GM12878 (cell line): Measurements from ENCODE around the gene MX1. TPM values are rescaled to one million over a fixed set of nuclear protein-coding genes. Genes with fewer than 3 reads are reported as not detected.

Experiments used
- ATAC-seq: fragments of 200-7000 bp; cut with Tn5 transposase; 3 replicates; pipeline ENCODE4 v1.9.1; 2020; ENCODE audit warnings: mild to moderate bottlenecking, moderate library complexity
- BruUV-seq: library from RNA; stranded (reverse); fragments of 400-500 nt; replicated peaks from 2 replicates; lab custom pipeline; 2021; lab: Mats Ljungman, UMichigan
- CTCF ChIA-PET: fragments of 300-600 bp; sonication (Branson Sonifier 250); formaldehyde crosslinking; extraction: SDS; loops from one replicate; lab custom pipeline; 2021; ENCODE audit warnings: inconsistent platforms; lab: Yijun Ruan, JAX
- POLR2A ChIA-PET: fragments of 350-600 bp; formaldehyde crosslinking; extraction: SDS; loops from one replicate; lab custom pipeline; 2021; ENCODE audit warnings: inconsistent platforms; lab: Charles Lee
- RAD21 ChIA-PET: fragments of 300-600 bp; sonication (Branson Sonifier 250); formaldehyde crosslinking; loops from one replicate; lab custom pipeline; 2023; ENCODE audit warnings: antibody characterized with exemption; ENCODE audit not compliant: unreplicated experiment; lab: Charles Lee
- SMC1A ChIA-PET: fragments of 300-600 bp; sonication (Branson Sonifier 250); formaldehyde crosslinking; loops from one replicate; lab custom pipeline; 2023; ENCODE audit not compliant: unreplicated experiment, uncharacterized antibody; lab: Charles Lee
- DNase-seq: peaks from one replicate; pipeline ENCODE4 v3.0.0-alpha.2; 2011; ENCODE audit warnings: low read depth, low spot score
- FAIRE-seq: peaks from 3 replicates; lab custom pipeline; 2011; peaks lifted over from hg19 to GRCh38; lab: Jason Lieb, UNC
- H2AFZ ChIP-seq: 2 replicates; pipeline ENCODE4 v1.6.0; 2011; ENCODE audit warnings: low read depth, low read length, control low read depth; ENCODE audit not compliant: control insufficient read depth
- H3K27ac ChIP-seq: 2 replicates; pipeline ENCODE4 v1.5.1; 2011; ENCODE audit warnings: control low read depth; ENCODE audit not compliant: control insufficient read depth, insufficient read depth
- H3K27me3 ChIP-seq, 2 experiments: replicated peaks in 1 of 2; 2 replicates each; pipeline versions ENCODE4 v1.6.0 to v1.6.1; 2011; ENCODE audit warnings: low read length in 1 of 2; ENCODE audit not compliant: control insufficient read depth in 2 of 2, insufficient read depth in 2 of 2
- H3K36me3 ChIP-seq, 2 experiments: 2 replicates each; pipeline ENCODE4 v1.5.1; 2011; ENCODE audit warnings: low read length in 1 of 2; ENCODE audit not compliant: control insufficient read depth in 2 of 2, insufficient read depth in 2 of 2
- H3K4me1 ChIP-seq: 2 replicates; pipeline ENCODE4 v1.6.1; 2011; ENCODE audit warnings: mild to moderate bottlenecking, low read length, moderate library complexity, mixed read lengths; ENCODE audit not compliant: control insufficient read depth, insufficient read depth
- H3K4me2 ChIP-seq: 2 replicates; pipeline ENCODE4 v1.6.0; 2011; ENCODE audit warnings: control low read depth; ENCODE audit not compliant: control insufficient read depth, insufficient read depth
- H3K4me3 ChIP-seq: fragments of 200-600 bp; sonication (generic); 2 replicates; pipeline ENCODE4 v1.5.1; 2016
- H3K79me2 ChIP-seq: 2 replicates; pipeline ENCODE4 v1.6.0; 2011; ENCODE audit warnings: low read length; ENCODE audit not compliant: control insufficient read depth, insufficient read depth
- H3K9ac ChIP-seq: 2 replicates; pipeline ENCODE4 v1.8.0; 2011; ENCODE audit warnings: low read length, control low read depth, mixed read lengths; ENCODE audit not compliant: control insufficient read depth, insufficient read depth
- H3K9me3 ChIP-seq: replicated peaks from 3 replicates; pipeline ENCODE4 v1.5.1; 2011; ENCODE audit warnings: mild to moderate bottlenecking, low read length; ENCODE audit not compliant: control insufficient read depth, insufficient read depth
- H4K20me1 ChIP-seq: 2 replicates; pipeline ENCODE4 v1.6.0; 2011; ENCODE audit not compliant: control insufficient read depth, insufficient read depth
- CBX3 ChIP-seq: fragments of 200-600 bp; sonication (generic); IDR thresholded peaks from 2 replicates; pipeline ENCODE4 v1.6.1; 2016; ENCODE audit warnings: low read depth, borderline replicate concordance
- CHD2 ChIP-seq: IDR thresholded peaks from 2 replicates; pipeline ENCODE4 v1.6.1; 2011; ENCODE audit warnings: low read depth, low read length, improper control_type of control experiment, borderline replicate concordance
- EZH2 ChIP-seq: IDR thresholded peaks from 2 replicates; pipeline ENCODE4 v1.6.1; 2012; ENCODE audit warnings: low read depth, mild to moderate bottlenecking, control low read depth, inconsistent platforms, low read length, borderline replicate concordance; ENCODE audit not compliant: control insufficient read depth
- FOS ChIP-seq: IDR thresholded peaks from 3 replicates; pipeline ENCODE4 v1.6.1; 2011; ENCODE audit warnings: borderline replicate concordance; ENCODE audit not compliant: insufficient read length; ENCODE audit errors: extremely low read depth
- FOXM1 ChIP-seq: IDR thresholded peaks from 2 replicates; pipeline ENCODE4 v1.6.1; 2012; ENCODE audit warnings: low read depth, mild to moderate bottlenecking, inconsistent platforms, low read length, moderate library complexity
- HCFC1 ChIP-seq: fragments of 150-350 bp; IDR thresholded peaks from 2 replicates; pipeline ENCODE4 v1.6.1; 2014; ENCODE audit warnings: low read length
- JUNB ChIP-seq: IDR thresholded peaks from 2 replicates; pipeline ENCODE4 v1.6.1; 2016; ENCODE audit warnings: antibody characterized with exemption, mild to moderate bottlenecking
- LARP7 ChIP-seq: fragments of 450-650 bp; IDR thresholded peaks from 2 replicates; pipeline ENCODE4 v1.6.1; 2017; ENCODE audit warnings: mild to moderate bottlenecking
- MYB ChIP-seq: fragments of 150-350 bp; IDR thresholded peaks from 2 replicates; pipeline ENCODE4 v1.6.1; 2014; ENCODE audit warnings: mild to moderate bottlenecking, low read depth, low read length, borderline replicate concordance
- NFYB ChIP-seq: IDR thresholded peaks from 2 replicates; pipeline ENCODE4 v1.6.1; 2011; ENCODE audit warnings: low read depth, mild to moderate bottlenecking, low read length, improper control_type of control experiment, moderate library complexity; ENCODE audit not compliant: insufficient read depth
- NR2C1 ChIP-seq: fragments of 450-650 bp; IDR thresholded peaks from 2 replicates; pipeline ENCODE4 v1.6.1; 2017; ENCODE audit warnings: antibody characterized with exemption, mild to moderate bottlenecking, moderate library complexity
- PAX8 ChIP-seq: fragments of 450-650 bp; IDR thresholded peaks from 2 replicates; pipeline ENCODE4 v1.6.1; 2017; ENCODE audit warnings: mild to moderate bottlenecking, moderate library complexity
- RB1 ChIP-seq: fragments of 450-650 bp; formaldehyde crosslinking; IDR thresholded peaks from 2 replicates; pipeline ENCODE4 v1.6.1; 2017; ENCODE audit warnings: mild to moderate bottlenecking, borderline replicate concordance
- SRF ChIP-seq, 2 experiments: IDR thresholded peaks; 2 replicates each; pipeline ENCODE4 v1.6.1; 2011; ENCODE audit warnings: low read depth in 2 of 2, low read length in 2 of 2, mild to moderate bottlenecking in 1 of 2, moderate library complexity in 1 of 2
- SUPT20H ChIP-seq: IDR thresholded peaks from 2 replicates; pipeline ENCODE4 v1.6.1; 2011; ENCODE audit warnings: low read depth, mild to moderate bottlenecking, low read length, moderate library complexity, borderline replicate concordance; ENCODE audit not compliant: control insufficient read depth
- ZNF274 ChIP-seq: IDR thresholded peaks from one replicate; pipeline ENCODE4 v1.8.0; 2011; ENCODE audit not compliant: insufficient read length, insufficient read depth
- ZSCAN29 ChIP-seq: fragments of 450-650 bp; IDR thresholded peaks from 2 replicates; pipeline ENCODE4 v1.6.1; 2017; ENCODE audit warnings: mild to moderate bottlenecking, moderate library complexity
- ZZZ3 ChIP-seq: IDR thresholded peaks from 2 replicates; pipeline ENCODE4 v1.6.1; 2011; ENCODE audit warnings: low read depth; ENCODE audit not compliant: control insufficient read depth, insufficient read length
- WGBS: methylation state at CpG from one replicate; pipeline ENCODE4 v1.1.6; 2016; ENCODE audit warnings: low lambda C conversion rate; ENCODE audit not compliant: insufficient replicate concordance, insufficient coverage; ENCODE audit errors: missing lambda C conversion rate; 5-methylcytosine and 5-hydroxymethylcytosine counted together
- in situ Hi-C: fragments of 300-500 bp; cut with MboI; formaldehyde crosslinking; loops from 9 replicates; pipeline ENCODE4 v1.14.3; 2018; ENCODE audit warnings: mixed read lengths
- intact Hi-C: fragments of 100-400 bp; cut with micrococcal nuclease; formaldehyde crosslinking; loops from one replicate; pipeline ENCODE4 v1.14.2; 2022; ENCODE audit not compliant: unreplicated experiment
- polyA plus RNA-seq, 11 experiments: library from polyadenylated mRNA; depleted of rRNA in 4 of 11; unstranded in 6 of 11; stranded (reverse) in 5 of 11; fragments of >200 nt; fragmentation: Nextera tagmentation in 4 of 11; fragmentation: Illumina TruSeq in 1 of 11; extraction: Ambion mirVana in 4 of 11; extraction: Trizol in 1 of 11; gene quantifications; 1 replicate in 1 of 11; 2 replicates in 10 of 11; pipeline versions ENCODE4 v1.2.1 to v1.2.3, GENCODE V29; 2011 to 2016; ENCODE audit warnings: inconsistent platforms in 2 of 11, missing spikeins in 2 of 11, low read depth in 1 of 11
- total RNA-seq, 4 experiments: library from RNA; depleted of rRNA in 3 of 4; stranded (reverse); fragments of >200 nt in 3 of 4; fragmentation: Illumina TruSeq in 1 of 4; extraction: Trizol in 1 of 4; gene quantifications; 2 replicates each; pipeline versions ENCODE4 v1.2.1 to v1.2.3, GENCODE V29; 2013 to 2021
- TF ChIP-seq, protein P1 (sequence below): IDR thresholded peaks from 2 replicates; pipeline ENCODE4 v1.6.1; 2012; ENCODE audit warnings: low read depth, low read length, improper control_type of control experiment
- TF ChIP-seq, protein P2 (sequence below): fragments of 150-350 bp; IDR thresholded peaks from 2 replicates; pipeline ENCODE4 v1.6.1; 2014; ENCODE audit warnings: mild to moderate bottlenecking, low read depth, low read length
- TF ChIP-seq, protein P3 (sequence below): fragments of 450-650 bp; IDR thresholded peaks from 2 replicates; pipeline ENCODE4 v1.6.1; 2014; ENCODE audit warnings: mild to moderate bottlenecking

Gene MX1
- total and polyA plus RNA-seq, 10 of the 15 experiments (the other 5 are each of a cell fraction or from before 2014, with no cell fraction given) = 75.9 to 385 (median 302) TPM

DNA sequence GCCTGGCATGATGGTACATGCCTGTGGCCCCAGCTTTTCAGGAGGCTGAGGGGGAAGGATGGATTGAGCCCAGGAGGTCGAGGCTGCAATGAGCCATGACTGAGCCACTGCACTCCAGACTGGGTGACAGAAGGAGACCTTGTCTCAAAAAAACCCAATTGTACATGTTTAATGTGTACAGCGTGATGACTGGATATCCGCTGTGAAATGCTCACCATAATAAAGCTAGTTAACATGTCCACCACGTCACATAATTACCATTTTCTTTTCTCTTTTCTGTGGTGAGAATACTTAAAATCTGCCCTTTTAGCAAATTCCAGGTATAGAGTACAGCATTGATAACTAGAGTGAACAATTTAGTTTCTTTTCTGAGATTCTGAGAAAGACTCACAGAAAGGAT is 57.9 kb downstream of the MX1 start (continued):
- TF ChIP-seq ZNF274 = no peak

DNA sequence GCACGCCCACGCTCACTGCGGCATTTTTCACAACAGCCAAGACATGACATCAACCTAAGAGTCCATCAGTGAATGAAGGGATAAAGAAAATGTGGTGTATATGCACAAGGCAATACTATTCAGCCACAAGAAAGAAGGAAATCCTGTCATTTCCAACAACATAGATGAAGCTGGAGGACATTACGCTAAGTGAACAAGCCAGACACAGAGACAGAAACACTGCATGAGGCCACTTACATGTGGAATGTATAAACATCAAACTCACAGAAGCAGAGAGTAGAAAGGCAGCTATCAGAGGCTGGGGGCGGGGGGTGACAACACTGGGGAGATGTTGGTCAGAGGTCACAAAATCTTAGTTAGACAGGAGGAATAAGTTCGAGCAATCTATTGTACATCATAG is 61.0 kb downstream of the MX1 start:
- SMC1A ChIA-PET = interaction anchor here (0.8 kb wide), 1 partner anchor 204 kb away, joined by 4 read pairs; no protein-coding TSS in a partner anchor
- Histone ChIP-seq H3K79me2 (no peaks in the 10 kb centered on the region), H3K4me3 (no peak overlapping the region), H3K27ac (no peak overlapping the region), H3K4me1 (no peaks in the 10 kb centered on the region), H3K4me2 (no peak overlapping the region), H3K36me3 (no peaks in the 10 kb centered on the region), H3K27me3 (no peaks in the 10 kb centered on the region; a peak in 1 of 4 replicates), H3K9ac (no peak overlapping the region), H2AFZ (no peak overlapping the region), H3K9me3 (no peaks in the 10 kb centered on the region), H4K20me1 (no peaks in the 10 kb centered on the region)
- RAD21 ChIA-PET = no interaction called here
- FAIRE-seq (no peak), ATAC-seq (no peak), DNase-seq (no peak)
- intact Hi-C loops = no loop called here
- in situ Hi-C loops = no loop called here
- WGBS = 79% methylated on average over 6 of the region's 6 CpGs
- CTCF ChIA-PET = no interaction called here
- no TSS peak for BruUV-seq
- POLR2A ChIA-PET = no interaction called here
- TF ChIP-seq MYB = no peak
- TF ChIP-seq ZZZ3 = no peak
- TF ChIP-seq ZSCAN29 = no peak
- no peak for TF ChIP-seq NR2C1
- TF ChIP-seq NFYB = no peak
- TF ChIP-seq, protein P1, sequence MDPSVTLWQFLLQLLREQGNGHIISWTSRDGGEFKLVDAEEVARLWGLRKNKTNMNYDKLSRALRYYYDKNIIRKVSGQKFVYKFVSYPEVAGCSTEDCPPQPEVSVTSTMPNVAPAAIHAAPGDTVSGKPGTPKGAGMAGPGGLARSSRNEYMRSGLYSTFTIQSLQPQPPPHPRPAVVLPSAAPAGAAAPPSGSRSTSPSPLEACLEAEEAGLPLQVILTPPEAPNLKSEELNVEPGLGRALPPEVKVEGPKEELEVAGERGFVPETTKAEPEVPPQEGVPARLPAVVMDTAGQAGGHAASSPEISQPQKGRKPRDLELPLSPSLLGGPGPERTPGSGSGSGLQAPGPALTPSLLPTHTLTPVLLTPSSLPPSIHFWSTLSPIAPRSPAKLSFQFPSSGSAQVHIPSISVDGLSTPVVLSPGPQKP = no peak
- TF ChIP-seq RB1 = no peak
- no peak for TF ChIP-seq LARP7
- TF ChIP-seq SUPT20H = no peak
- TF ChIP-seq, protein P2, sequence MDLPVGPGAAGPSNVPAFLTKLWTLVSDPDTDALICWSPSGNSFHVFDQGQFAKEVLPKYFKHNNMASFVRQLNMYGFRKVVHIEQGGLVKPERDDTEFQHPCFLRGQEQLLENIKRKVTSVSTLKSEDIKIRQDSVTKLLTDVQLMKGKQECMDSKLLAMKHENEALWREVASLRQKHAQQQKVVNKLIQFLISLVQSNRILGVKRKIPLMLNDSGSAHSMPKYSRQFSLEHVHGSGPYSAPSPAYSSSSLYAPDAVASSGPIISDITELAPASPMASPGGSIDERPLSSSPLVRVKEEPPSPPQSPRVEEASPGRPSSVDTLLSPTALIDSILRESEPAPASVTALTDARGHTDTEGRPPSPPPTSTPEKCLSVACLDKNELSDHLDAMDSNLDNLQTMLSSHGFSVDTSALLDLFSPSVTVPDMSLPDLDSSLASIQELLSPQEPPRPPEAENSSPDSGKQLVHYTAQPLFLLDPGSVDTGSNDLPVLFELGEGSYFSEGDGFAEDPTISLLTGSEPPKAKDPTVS = no peak
- TF ChIP-seq JUNB = no peak
- TF ChIP-seq EZH2 = no peak
- TF ChIP-seq SRF (IDR thresholded peaks at IDR 0.05; ENCODE audit: low read depth in 2 of 2, low read length in 2 of 2) = no peak
- no peak for TF ChIP-seq PAX8
- no peak for TF ChIP-seq FOS
- no peak for TF ChIP-seq FOXM1
- TF ChIP-seq, protein P3, sequence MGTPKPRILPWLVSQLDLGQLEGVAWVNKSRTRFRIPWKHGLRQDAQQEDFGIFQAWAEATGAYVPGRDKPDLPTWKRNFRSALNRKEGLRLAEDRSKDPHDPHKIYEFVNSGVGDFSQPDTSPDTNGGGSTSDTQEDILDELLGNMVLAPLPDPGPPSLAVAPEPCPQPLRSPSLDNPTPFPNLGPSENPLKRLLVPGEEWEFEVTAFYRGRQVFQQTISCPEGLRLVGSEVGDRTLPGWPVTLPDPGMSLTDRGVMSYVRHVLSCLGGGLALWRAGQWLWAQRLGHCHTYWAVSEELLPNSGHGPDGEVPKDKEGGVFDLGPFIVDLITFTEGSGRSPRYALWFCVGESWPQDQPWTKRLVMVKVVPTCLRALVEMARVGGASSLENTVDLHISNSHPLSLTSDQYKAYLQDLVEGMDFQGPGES = no peak
- TF ChIP-seq CHD2 = no peak
- no peak for TF ChIP-seq HCFC1
- TF ChIP-seq CBX3 = no peak
